Measurements from ENCODE around the gene CEACAM16.

DNA sequence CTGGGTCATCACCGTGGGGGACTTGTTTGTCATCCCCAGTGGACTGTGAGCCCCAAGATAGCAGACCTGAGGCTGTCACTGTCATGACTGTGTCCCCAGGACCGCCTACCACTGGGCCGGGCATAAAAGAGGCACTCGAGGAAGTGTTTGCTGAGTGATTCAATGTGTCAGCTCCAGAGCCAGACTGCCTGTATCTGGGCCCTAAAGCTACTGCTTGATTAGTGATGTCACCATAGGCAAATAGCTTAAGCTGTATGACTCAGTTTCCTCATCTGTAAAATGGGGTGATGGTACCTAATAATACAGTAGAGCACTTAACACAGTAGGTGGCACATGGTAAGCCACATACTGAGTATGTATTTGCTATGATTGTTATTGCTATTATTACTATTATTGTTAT lies 38.9 kb upstream of the CEACAM16 start:
- TF ChIP-seq ATF2 (tag by site-specific recombination; IDR thresholded peaks at IDR 0.05; ENCODE audit: low read depth) (no peak), CTCF (tag by site-specific recombination; IDR thresholded peaks at IDR 0.05) (no peak), KLF10 (tag by site-specific recombination; IDR thresholded peaks at IDR 0.05) (no peak), ZNF670 (tag by site-specific recombination; IDR thresholded peaks at IDR 0.05; ENCODE audit: low read depth) (no peak), ZNF23 (tag by site-specific recombination; IDR thresholded peaks at IDR 0.05; ENCODE audit: borderline replicate concordance) (no peak), ZNF280D (tag by site-specific recombination; IDR thresholded peaks at IDR 0.05) (no peak), ZNF121 (tag by site-specific recombination; IDR thresholded peaks at IDR 0.05) (no peak)
- TF ChIP-seq, protein P1, sequence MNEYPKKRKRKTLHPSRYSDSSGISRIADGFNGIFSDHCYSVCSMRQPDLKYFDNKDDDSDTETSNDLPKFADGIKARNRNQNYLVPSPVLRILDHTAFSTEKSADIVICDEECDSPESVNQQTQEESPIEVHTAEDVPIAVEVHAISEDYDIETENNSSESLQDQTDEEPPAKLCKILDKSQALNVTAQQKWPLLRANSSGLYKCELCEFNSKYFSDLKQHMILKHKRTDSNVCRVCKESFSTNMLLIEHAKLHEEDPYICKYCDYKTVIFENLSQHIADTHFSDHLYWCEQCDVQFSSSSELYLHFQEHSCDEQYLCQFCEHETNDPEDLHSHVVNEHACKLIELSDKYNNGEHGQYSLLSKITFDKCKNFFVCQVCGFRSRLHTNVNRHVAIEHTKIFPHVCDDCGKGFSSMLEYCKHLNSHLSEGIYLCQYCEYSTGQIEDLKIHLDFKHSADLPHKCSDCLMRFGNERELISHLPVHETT (tag by site-specific recombination; IDR thresholded peaks at IDR 0.05), result no peak
